VCaP (cell line): Measurements from ENCODE around the gene GPR155.
"Not testable (repeated sequence)": the region's sequence is repeated elsewhere in the genome, so short reads cannot be mapped to it uniquely, and the experiment has no call there.

Experiments
- H3K27ac ChIP-seq: fragments of 450-650 bp; 2 replicates; pipeline ENCODE4 v1.5.1; 2017
- TF ChIP-seq, protein P1 (sequence below): fragments of 450-650 bp; conservative IDR thresholded peaks from 2 replicates; pipeline ENCODE4 v1.5.1; 2017; ENCODE audit warnings: mild to moderate bottlenecking, moderate library complexity

GPR155 gene

DNA sequence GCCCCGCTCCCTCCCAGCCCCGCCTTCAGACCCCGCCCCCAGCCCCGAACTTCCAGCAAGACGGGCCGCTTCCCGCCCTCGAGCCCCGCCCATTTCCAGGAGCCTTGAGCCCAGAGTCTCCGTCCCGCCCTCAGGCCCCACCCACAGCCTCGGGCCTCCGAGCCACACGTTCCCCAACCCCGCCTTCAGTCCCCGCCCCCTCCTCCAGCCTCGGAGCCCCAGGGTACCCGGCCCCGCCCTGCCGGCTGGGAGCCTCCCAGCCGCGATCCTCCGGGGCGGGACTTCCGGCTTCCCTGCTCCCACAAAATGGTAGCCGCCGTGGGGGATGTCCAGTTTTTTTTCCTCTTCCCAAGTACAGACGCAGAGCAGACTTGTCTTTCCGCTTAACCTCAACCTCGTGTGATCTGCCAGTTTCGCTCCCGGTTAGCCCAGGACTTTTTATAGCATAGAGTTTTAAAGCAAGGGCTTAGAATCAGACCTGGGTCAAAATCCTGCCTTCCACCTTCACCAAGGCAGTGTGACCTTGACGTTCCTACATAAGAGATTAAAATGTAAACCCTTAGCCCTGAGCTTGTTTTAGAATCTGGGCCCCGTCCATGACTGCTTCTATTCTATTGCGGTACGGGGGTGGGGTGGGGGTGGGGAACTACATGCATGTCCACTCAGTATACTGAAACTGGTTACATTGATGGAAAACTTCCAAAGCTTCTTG, 435 bp upstream of the GPR155 start:
- TF ChIP-seq, protein P1, sequence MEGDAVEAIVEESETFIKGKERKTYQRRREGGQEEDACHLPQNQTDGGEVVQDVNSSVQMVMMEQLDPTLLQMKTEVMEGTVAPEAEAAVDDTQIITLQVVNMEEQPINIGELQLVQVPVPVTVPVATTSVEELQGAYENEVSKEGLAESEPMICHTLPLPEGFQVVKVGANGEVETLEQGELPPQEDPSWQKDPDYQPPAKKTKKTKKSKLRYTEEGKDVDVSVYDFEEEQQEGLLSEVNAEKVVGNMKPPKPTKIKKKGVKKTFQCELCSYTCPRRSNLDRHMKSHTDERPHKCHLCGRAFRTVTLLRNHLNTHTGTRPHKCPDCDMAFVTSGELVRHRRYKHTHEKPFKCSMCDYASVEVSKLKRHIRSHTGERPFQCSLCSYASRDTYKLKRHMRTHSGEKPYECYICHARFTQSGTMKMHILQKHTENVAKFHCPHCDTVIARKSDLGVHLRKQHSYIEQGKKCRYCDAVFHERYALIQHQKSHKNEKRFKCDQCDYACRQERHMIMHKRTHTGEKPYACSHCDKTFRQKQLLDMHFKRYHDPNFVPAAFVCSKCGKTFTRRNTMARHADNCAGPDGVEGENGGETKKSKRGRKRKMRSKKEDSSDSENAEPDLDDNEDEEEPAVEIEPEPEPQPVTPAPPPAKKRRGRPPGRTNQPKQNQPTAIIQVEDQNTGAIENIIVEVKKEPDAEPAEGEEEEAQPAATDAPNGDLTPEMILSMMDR = no peak
- peak overlapping the region; percentile 71 for H3K27ac ChIP-seq

DNA sequence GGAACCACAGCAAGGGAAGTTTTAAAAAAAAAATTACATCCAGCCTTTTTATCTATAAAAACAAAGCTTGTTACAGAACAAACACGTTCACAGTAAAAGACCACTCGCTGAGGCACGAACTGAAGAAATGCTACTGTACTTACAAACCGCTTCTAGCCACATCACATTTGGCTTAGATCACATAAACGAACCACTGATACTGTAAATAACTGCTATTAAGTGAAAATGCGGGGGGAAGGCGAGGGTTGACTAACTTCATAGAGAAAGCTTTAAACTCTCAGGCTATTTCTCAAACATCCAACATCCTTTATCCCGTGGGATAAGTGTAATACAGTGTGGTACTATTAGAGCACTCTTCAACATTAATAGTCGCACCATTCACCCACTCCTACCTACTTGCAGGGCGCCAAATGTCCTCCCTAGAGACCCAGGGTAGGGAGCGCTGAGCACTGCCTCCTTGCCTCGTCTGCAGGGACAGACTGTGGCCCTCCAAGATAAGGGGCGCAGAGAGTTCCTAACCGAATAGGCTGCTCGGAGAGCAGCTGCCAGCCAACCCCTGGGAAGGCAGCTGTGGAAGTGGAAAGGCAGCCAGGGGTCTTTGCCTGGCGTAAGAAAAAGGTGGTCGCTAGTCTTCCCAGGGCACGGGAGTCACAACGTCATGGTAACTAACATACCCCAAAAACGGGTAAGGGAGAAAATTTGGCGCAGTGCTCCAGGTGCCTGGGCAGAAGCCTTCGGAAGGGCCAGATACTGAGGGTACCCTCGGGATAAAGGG, 854 bp downstream of the GPR155 start:
- TF ChIP-seq, protein P1 = no peak
- H3K27ac ChIP-seq = peak overlapping the region; percentile 31; the same call in 1 of the 2 replicates

DNA sequence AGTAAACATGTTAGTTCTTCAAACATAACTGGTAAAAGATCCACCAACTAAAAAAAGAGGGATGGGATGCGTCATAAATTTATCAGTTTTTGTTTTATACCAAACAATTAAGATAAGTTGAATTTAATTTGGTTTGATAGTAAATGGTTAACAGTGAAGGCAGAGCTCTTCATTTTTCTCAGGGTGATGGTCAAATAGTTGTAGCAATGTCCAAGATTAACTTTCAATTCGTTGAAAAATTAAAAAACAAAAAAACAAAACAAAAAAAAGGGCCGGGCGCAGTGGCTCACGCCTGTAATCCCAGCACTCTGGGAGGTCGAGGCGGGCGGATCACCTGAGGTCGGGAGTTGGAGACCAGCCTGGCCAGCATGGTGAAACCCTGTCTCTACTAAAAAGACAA, 1.8 kb downstream of the GPR155 start:
- not testable (repeated sequence) for H3K27ac ChIP-seq

DNA sequence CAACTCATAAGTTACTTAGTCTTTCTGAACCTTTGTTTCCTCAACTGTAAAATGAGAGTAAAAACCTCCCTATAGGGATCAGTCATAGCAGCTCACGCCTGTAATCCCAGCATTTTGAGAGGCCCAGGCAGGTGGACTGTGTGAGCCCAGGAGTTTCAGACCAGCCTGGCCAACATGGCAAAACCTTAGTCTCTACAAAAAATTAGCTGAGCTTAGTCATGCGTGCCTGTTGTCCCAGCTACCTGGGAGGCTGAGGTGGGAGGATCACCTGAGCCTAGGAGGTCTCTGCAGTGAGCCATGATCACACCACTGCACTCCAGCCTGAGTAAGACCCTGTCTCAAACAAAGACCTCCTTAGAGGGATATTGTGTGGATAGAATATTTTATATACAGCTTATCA, 2.3 kb downstream of the GPR155 start:
- TF ChIP-seq, protein P1 = no peak
- no peak overlapping the region for H3K27ac ChIP-seq

DNA sequence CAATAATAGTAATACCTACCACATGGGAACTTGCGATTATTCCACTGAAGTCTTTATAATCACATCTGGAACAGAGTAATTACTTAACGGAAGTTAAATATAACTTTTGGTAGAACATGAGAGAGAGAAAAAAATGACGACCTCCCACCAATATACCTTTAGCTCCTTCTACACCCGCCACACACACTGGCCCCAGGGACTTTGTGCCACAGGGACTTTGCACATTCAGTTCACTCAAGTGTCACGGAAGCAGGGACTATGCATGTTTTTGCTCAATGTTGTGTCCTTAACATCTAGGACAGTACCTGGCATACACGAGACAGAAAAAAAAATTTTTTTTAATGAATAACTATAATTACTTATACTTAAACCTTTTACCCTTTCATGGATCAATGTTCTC, 4.0 kb downstream of the GPR155 start:
- no peak overlapping the region for H3K27ac ChIP-seq
- TF ChIP-seq, protein P1 = no peak

DNA sequence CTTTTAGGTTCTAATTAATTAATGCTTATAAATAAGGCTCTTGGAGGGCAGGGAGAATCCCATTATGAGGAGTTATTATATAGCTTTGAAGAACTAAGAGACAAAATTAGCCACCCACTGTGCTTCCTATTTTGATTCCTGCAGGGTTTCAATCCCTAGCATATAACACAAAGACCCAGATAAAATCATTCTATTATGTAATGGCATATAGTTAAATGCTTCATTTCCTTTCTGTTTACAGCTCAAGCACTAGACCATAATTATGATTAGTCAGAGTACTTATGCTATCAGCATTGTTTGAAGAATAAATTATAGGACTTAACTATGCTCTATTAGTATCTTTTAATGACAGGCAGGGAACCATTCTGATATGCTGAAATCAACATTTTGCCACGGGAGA, 9.1 kb downstream of the GPR155 start:
- no peak overlapping the region for H3K27ac ChIP-seq
- TF ChIP-seq, protein P1 = no peak

DNA sequence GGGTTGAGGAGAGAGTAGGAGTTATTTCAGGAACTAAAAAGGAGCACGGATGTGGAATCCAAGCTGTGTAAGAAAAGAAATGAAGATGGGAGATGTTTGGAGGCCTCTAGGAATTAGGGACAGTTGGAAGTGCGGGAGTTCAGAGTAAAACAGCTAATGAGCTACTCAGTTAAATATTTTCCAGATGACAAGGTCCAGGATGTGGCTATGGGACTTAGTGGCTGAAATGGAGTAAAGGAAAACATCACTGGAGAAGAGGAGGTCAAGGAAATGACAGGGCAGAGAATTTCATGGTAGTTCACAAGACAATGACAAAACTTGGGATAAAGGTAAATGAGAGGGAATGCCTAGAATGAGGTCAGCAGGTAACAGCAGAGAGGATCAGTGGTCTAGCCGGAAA, 13.0 kb downstream of the GPR155 start:
- TF ChIP-seq, protein P1 = no peak
- H3K27ac ChIP-seq = no peak overlapping the region

DNA sequence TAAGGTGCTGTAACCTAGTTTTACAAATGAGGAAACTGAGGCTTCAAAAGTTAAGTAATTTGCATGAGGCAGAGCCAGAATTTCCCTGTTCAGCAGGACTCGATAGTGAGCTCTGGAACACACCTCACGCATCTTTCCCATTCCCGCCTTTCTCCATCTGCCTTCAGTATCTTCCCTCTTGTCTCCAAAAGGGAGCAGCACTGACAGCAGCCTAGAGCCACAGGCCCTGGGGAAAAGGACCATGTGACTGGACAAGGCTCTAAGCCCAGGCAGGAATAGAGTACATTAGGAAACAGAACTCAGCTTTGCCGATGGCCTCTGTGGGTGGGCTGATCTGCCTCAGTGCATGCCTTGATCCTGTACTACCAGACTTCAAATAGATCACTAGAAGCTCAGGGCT, 21.5 kb downstream of the GPR155 start:
- TF ChIP-seq, protein P1 = no peak

More for the DNA sequence above, 21.5 kb downstream of the GPR155 start:
- H3K27ac ChIP-seq = no peak overlapping the region
